GM12873 (cell line): ENCODE data around the gene DNAAF8.

Experiments
- CTCF ChIP-seq: IDR thresholded peaks from 2 replicates; pipeline ENCODE4 v1.5.1; 2012; ENCODE audit warnings: low read depth, mild to moderate bottlenecking, moderate library complexity, low read length, control low read depth; ENCODE audit not compliant: insufficient read depth; ENCODE audit errors: missing control alignments

DNAAF8 gene

DNA sequence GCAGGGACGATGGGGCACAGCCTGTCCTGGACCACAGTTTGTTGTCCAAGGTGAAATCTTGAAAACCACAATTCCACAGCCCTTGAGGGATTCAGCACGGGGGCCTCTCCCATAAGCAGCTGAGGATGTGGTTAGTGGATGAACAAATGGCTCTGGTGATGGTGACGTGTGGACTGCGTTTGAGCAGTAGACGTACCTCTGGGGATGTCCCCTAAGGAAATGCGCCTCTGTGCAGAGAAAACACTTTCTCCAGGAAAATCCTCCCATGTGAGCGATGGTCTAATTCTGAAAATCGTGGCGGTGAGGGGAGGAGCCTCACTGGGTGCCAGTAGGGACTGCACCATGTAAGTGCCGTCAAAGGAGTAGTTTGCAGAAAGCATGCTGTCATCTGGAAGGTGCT is 56.5 kb downstream of the DNAAF8 start:
- no peak for TF ChIP-seq CTCF

DNA sequence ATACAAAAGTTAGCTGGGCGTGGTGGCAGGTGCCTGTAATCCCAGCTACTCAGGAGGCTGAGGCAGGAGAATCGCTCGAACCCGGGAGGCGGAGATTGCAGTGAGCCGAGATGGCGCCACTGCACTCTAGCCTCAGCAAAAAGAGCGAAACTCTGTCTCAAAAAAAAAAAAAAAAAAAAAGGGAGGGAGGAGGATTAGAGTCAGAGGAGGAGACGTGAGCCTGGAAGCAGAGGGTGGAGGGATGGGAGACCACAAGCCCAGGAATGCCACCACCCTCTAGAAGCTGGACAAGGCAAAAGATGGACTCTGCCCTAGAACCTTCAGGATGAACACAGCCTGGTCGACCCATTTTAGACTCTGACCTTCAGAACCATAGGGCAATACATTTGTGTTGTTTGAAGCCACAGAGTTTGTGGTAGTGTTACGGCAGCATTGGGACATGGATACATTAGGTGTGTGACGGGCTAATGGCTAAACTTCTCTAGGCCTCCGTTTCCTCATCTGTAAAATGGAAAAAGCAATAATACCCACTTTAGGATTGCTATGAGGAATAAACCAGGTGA is 58.7 kb downstream of the DNAAF8 start:
- TF ChIP-seq CTCF, result no peak

GRCh38 chr16:4795181-4795827 is 61.0 kb downstream of the DNAAF8 start, which contains the start of gene SMIM22:
Gene SMIM22, plus strand, starts transcription at chr16:4795369. Its CDS starts 366 bp downstream, at chr16:4795735.
- no peak for TF ChIP-seq CTCF

- TF ChIP-seq CTCF, result no peak
Measured at GRCh38 chr16:4795828-4796572, 61.7 kb downstream of the DNAAF8 start.

DNA sequence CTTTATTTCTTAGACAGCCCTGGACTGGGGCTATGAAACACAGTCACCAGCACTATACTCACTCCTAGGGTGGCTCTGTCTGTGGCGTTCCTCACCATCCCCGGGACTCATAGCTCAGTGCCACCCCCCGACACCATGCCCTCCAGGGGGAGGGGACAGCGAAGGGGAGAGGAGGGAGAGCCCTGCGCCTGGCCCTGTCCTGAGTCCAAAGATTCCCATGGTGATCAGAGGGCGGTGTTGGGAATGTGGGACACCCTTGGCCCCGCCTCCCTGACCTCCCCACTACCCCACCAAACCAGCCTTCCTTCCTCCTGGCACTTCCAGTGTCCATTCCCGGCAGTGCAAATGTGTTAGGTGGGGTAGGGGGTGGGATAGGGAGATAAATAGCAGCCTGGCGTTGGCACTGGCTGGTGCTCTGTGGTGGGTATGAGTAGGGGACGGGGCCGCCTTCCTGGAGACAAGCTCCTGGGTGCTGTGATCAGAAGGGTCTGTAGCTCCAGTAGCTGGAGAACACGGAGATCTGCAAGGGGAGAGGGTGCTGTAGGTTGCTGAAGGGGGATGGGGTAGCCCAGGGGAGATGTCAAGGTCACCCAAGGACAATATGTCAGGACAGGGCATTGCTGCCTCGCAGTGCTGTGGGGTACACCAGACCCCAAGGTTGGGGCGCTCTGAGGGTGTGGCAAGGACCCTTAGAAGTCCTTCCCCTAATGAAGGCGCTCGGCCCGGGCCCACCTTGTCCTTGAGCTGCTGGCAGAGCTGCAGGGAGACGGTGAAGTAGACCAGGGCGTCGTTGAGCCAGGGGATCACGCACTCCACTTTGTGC is 62.9 kb downstream of the DNAAF8 start:
- no peak for TF ChIP-seq CTCF

DNA sequence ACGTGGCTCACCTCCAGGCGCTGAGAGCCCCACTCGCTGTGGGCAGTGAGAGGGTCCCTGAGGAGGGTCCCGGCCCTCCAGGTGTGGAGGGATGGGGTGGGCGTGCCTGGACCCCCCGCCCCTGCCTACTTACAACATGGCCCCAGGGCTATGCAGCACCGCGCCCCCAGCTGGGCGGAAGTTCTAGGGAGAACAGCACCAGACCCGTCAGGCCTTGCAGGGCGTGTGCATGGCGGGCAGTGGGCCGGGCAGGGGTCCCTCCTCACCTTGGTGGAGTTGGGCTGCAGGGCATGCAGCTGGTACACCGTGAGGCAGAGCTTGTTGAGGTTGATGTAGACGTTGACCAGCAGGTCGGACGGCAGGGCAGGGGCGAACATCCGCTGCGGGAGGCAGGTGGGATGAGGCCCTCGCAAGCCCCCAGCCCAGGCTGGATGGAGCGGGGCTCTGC is 63.5 kb downstream of the DNAAF8 start:
- TF ChIP-seq CTCF, result no peak
